ENCODE results near the gene ZBTB47. TPM values are rescaled to one million over a fixed set of nuclear protein-coding genes. Genes with fewer than 3 reads are reported as not detected.

The ZBTB47 gene
- total RNA-seq, 4 donors from 2014 or later = 33.3 to 44.4 (median 42.0) TPM

DNA sequence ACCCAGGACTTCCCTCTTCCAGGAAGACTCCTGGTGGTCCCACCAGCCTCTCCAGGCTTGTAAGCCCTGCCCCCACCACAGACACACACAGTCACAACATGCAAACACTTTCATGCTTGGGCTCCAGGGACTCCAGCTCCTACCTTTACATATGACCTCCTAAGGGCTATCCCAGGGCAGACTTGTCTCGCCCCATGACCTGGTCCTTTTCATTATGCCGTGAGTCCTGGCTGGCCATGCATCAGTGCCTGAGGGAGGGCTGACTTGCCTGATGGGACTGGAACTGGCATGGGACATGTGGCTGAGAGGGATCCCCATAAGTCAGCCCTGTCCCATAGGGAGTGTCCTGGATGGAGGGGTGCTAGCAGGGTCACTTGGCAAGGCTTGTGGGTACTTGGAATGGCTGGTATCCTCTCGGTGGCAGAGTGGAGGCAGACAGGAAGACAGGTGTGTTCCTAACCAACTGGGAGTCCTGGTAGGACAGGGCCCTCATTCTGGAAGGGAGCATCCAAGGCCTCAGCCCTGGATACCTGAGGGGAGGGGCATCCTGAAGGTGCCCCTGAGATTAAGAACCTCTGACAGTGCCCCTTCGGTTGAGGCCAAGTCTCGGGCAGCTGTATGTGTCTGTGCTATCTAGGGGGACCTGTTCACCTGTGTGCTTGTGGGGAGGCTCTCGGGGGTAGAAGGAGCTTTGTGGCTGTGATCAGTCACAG lies 49.6 kb downstream of the ZBTB47 start:
- H3K27me3 ChIP-seq = no peaks in the 10 kb centered on the region
- H3K36me3 ChIP-seq = no peaks in the 10 kb centered on the region
- peak overlapping the region in 1 of 3 donors; percentile 1 for H3K4me3 ChIP-seq (replicated peaks in 1 of 3)
- peaks cover 14 to 27% of the 10 kb centered on the region in 2 donors for H3K4me1 ChIP-seq
- intact Hi-C loops (cut with DNase I) = no loop called here
- TF ChIP-seq POLR2A (IDR thresholded peaks at IDR 0.05) = no peak
- TF ChIP-seq CTCF (IDR thresholded peaks at IDR 0.05) = no peak
- peak overlapping the region in 1 of 3 donors; percentile 39 for H3K27ac ChIP-seq
- peak in 1 of 2 donors; percentile 24 for DNase-seq
- 72% methylated on average over 3 to 5 of the region's 6 CpGs for WGBS, 2 donors
- no peaks in the 10 kb centered on the region for H3K9me3 ChIP-seq

- no peaks in the 10 kb centered on the region for H3K36me3 ChIP-seq
- H3K27ac ChIP-seq = no peak overlapping the region
- TF ChIP-seq CTCF (IDR thresholded peaks at IDR 0.05) = no peak
- TF ChIP-seq POLR2A (IDR thresholded peaks at IDR 0.05) = no peak
- DNase-seq = no peak
- WGBS, 2 donors = 78 to 100% methylated on average over 3 to 5 of the region's 5 CpGs
- H3K9me3 ChIP-seq = no peaks in the 10 kb centered on the region
- no peaks in the 10 kb centered on the region for H3K27me3 ChIP-seq
- H3K4me1 ChIP-seq = peaks cover 14 to 27% of the 10 kb centered on the region in 2 donors
- H3K4me3 ChIP-seq (replicated peaks in 1 of 3) = no peak overlapping the region
- intact Hi-C loops (cut with DNase I) = no loop called here
Measured at GRCh38 chr3:42703695-42704025, 50.2 kb downstream of the ZBTB47 start.

DNA sequence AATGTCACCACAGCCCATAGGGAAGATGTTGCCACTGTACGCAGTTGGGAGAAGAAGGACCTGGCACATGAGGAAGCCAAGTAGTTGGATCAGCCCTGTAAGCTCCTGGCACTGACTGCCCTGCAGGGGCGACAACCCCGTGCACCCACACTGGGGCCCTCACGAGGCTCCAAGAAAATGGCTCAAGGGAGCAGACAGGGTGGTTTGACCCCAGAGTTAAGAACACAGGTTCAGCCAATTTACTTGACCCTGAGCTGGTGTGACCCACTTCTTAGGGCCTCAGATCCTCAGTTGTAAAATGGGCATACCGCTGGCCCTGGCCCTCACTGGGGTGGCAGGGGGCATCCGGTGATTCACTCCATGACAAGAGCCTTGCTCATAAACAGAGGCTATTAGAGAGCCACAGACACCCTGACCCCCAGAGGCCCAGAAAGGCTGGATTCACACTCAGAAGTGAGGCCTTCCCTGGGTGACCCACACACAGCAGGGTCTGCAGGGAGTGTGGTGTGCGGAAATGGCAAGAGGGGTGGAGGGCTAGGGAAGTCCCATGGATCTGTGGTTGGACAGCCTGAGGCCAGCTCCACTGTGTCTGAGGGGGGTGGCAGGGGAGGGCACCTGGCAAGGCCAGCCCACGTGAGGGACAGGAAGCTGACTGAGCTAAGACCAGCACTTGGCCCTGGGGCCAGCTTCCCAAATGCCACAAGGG lies 50.8 kb downstream of the ZBTB47 start:
- Histone ChIP-seq H3K36me3 (no peaks in the 10 kb centered on the region), H3K9me3 (no peaks in the 10 kb centered on the region), H3K27me3 (no peaks in the 10 kb centered on the region), H3K27ac (no peak overlapping the region), H3K4me3 (replicated peaks in 1 of 3) (no peak overlapping the region), H3K4me1 (peaks cover 14 to 27% of the 10 kb centered on the region in 2 donors)
- whole genome bisulfite sequencing, 2 donors = 92 to 94% methylated on average over 7 to 8 of the region's 8 CpGs
- no peak for DNase-seq
- TF ChIP-seq CTCF (IDR thresholded peaks at IDR 0.05) (no peak), POLR2A (IDR thresholded peaks at IDR 0.05) (no peak)
- intact Hi-C loops (cut with DNase I) = no loop called here

DNA sequence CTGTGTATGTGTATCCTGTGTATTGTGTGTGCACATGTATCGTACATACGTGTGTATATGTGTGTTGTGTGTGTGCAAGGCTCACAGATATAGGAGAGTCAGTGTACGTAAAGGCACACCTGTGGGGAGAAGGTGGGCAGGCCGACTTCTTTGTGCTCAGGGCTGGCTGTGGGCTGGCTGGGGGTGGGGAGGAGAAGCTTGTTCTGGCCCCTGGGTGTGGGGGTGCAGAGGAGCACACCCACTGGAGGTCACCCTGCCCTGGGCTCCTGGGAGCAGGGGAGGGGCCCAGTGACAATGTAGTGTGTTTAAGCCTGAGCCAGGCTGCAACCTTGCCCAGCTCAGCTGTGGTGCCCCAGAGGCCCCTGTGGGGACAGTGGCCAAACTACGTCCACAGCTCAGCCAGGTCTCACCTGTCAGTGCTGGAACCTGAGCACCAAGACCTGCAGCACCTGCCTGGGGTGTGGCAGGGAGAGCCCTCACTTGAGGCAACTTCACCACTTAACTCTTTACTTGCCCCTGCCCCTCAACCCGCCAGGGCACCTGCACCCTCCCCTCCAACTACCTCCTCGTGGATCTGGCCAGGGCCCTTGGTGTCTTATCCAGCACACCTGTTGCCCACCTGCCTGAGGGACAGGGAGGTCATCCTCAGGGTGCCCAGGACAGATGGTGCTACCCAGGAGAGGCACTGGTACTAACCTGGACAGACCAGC lies 51.7 kb downstream of the ZBTB47 start:
- no peaks in the 10 kb centered on the region for H3K9me3 ChIP-seq
- H3K36me3 ChIP-seq = no peaks in the 10 kb centered on the region
- no peaks in the 10 kb centered on the region for H3K27me3 ChIP-seq
- no peak for DNase-seq
- intact Hi-C loops (cut with DNase I) = no loop called here
- H3K4me1 ChIP-seq = peaks cover 16 to 27% of the 10 kb centered on the region in 2 donors
- H3K27ac ChIP-seq = no peak overlapping the region
- WGBS, 2 donors = 82 to 90% methylated on average over 6 to 7 of the region's 7 CpGs
- TF ChIP-seq POLR2A (IDR thresholded peaks at IDR 0.05) = no peak
- no peak for TF ChIP-seq CTCF (IDR thresholded peaks at IDR 0.05)
- no peak overlapping the region for H3K4me3 ChIP-seq (replicated peaks in 1 of 3)

Measured in thyroid gland (tissue), 4 donors.